Liver (tissue), 9 donors: Measurements from ENCODE around the gene HPS1. TPM values are rescaled to one million over a fixed set of nuclear protein-coding genes. Genes with fewer than 3 reads are reported as not detected.

ENCODE experiments used
- DNase-seq: peaks from one replicate; pipeline ENCODE4 v3.0.0-alpha.2; 2017; ENCODE audit warnings: low spot score
- H3K27ac ChIP-seq, 2 donors: one replicate each; pipeline ENCODE4 v1.7.0; 2013; ENCODE audit warnings: inconsistent platforms in 2 of 2, low read length in 2 of 2, control low read depth in 1 of 2, low read depth in 1 of 2, mild to moderate bottlenecking in 1 of 2
- H3K27me3 ChIP-seq, 4 donors: one replicate each; pipeline versions ENCODE4 v1.6.1 to v1.7.0; 2013; ENCODE audit warnings: low read length in 3 of 4, inconsistent platforms in 1 of 4, mild to moderate bottlenecking in 1 of 4, moderate library complexity in 1 of 4; ENCODE audit not compliant: control insufficient read depth in 4 of 4, insufficient read depth in 4 of 4
- H3K36me3 ChIP-seq, 4 donors: one replicate each; pipeline versions ENCODE4 v1.6.1 to v1.7.0; 2013; ENCODE audit warnings: low read length in 3 of 4, mild to moderate bottlenecking in 3 of 4, low read depth in 1 of 4, moderate library complexity in 1 of 4; ENCODE audit not compliant: control insufficient read depth in 4 of 4, insufficient read depth in 3 of 4
- H3K4me1 ChIP-seq, 4 donors: one replicate each; pipeline versions ENCODE4 v1.6.1 to v1.7.0; 2013; ENCODE audit warnings: low read length in 3 of 4, mild to moderate bottlenecking in 3 of 4, moderate library complexity in 1 of 4; ENCODE audit not compliant: control insufficient read depth in 4 of 4, insufficient read depth in 4 of 4
- H3K4me3 ChIP-seq, 3 donors: one replicate each; pipeline versions ENCODE4 v1.6.1 to v1.7.0; 2013; ENCODE audit warnings: low read length in 3 of 3, control low read depth in 1 of 3, low read depth in 1 of 3, mild to moderate bottlenecking in 1 of 3
- H3K9ac ChIP-seq, 2 donors: one replicate each; pipeline ENCODE4 v1.7.0; 2013; ENCODE audit warnings: low read length in 2 of 2, mild to moderate bottlenecking in 2 of 2, moderate library complexity in 2 of 2, control low read depth in 1 of 2, low read depth in 1 of 2
- H3K9me3 ChIP-seq, 4 donors: one replicate each; pipeline versions ENCODE4 v1.6.1 to v1.7.0; 2013; ENCODE audit warnings: low read length in 3 of 4; ENCODE audit not compliant: control insufficient read depth in 4 of 4
- EGR1 ChIP-seq, 2 donors: IDR thresholded peaks; 2 replicates each; pipeline ENCODE4 v1.6.1; 2016 to 2018; ENCODE audit warnings: antibody characterized with exemption in 2 of 2, low read depth in 2 of 2
- FOXA1 ChIP-seq: IDR thresholded peaks from 2 replicates; pipeline ENCODE4 v1.6.1; 2016; ENCODE audit warnings: antibody characterized with exemption
- FOXA2 ChIP-seq: IDR thresholded peaks from 2 replicates; pipeline ENCODE4 v1.6.1; 2016; ENCODE audit warnings: antibody characterized with exemption
- GABPA ChIP-seq, 2 donors: IDR thresholded peaks in 1 of 2; conservative IDR thresholded peaks in 1 of 2; 2 replicates each; pipeline ENCODE4 v1.6.1; 2016; ENCODE audit warnings: antibody characterized with exemption in 2 of 2, mild to moderate bottlenecking in 1 of 2, moderate library complexity in 1 of 2
- HNF4A ChIP-seq, 2 donors: conservative IDR thresholded peaks; 2 replicates each; pipeline ENCODE4 v1.6.1; 2016; ENCODE audit warnings: antibody characterized with exemption in 2 of 2, mild to moderate bottlenecking in 2 of 2
- HNF4G ChIP-seq: IDR thresholded peaks from 2 replicates; pipeline ENCODE4 v1.6.1; 2016; ENCODE audit warnings: antibody characterized with exemption
- RAD21 ChIP-seq, 2 donors: IDR thresholded peaks; 2 replicates each; pipeline ENCODE4 v1.6.1; 2016; ENCODE audit warnings: antibody characterized with exemption in 2 of 2, mild to moderate bottlenecking in 2 of 2
- SP1 ChIP-seq: IDR thresholded peaks from 2 replicates; pipeline ENCODE4 v1.6.1; 2018; ENCODE audit warnings: antibody characterized with exemption, mild to moderate bottlenecking
- TAF1 ChIP-seq: conservative IDR thresholded peaks from 2 replicates; pipeline ENCODE4 v1.6.1; 2016; ENCODE audit warnings: antibody characterized with exemption, mild to moderate bottlenecking
- YY1 ChIP-seq: IDR thresholded peaks from 2 replicates; pipeline ENCODE4 v1.6.1; 2016; ENCODE audit warnings: antibody characterized with exemption, mild to moderate bottlenecking
- WGBS: extraction: QIAGEN DNeasy Blood & Tissue Kit; methylation state at CpG from one replicate; pipeline ENCODE4 v1.1.7; 2013; 5-methylcytosine and 5-hydroxymethylcytosine counted together
- polyA plus RNA-seq, 2 donors: library from polyadenylated mRNA; stranded (reverse) in 1 of 2; unstranded in 1 of 2; fragments of 200-250 nt in 1 of 2; fragments of >200 nt in 1 of 2; fragmentation: Nextera tagmentation in 1 of 2; extraction: Ambion mirVana in 1 of 2; gene quantifications; one replicate each; pipeline versions ENCODE4 v1.2.1 to v1.2.3, GENCODE V29; 2013 to 2015
- total RNA-seq, 2 donors: library from RNA; depleted of rRNA; stranded (reverse); fragments of >200 nt; gene quantifications; one replicate each; pipeline ENCODE4 v1.2.3, GENCODE V29; 2014
- TF ChIP-seq, protein P1 (sequence below): IDR thresholded peaks from 2 replicates; pipeline ENCODE4 v1.6.1; 2016; ENCODE audit warnings: antibody characterized with exemption
- TF ChIP-seq, protein P2 (sequence below): IDR thresholded peaks from 2 replicates; pipeline ENCODE4 v1.6.1; 2016; ENCODE audit warnings: antibody characterized with exemption
- TF ChIP-seq, protein P3 (sequence below): fragments of 150-350 bp; IDR thresholded peaks from 2 replicates; pipeline ENCODE4 v1.5.1; 2017; ENCODE audit warnings: improper control_type of control experiment, low read depth, low read length; ENCODE audit not compliant: missing input control
- TF ChIP-seq, protein P4 (sequence below): IDR thresholded peaks from 2 replicates; pipeline ENCODE4 v1.6.1; 2016; ENCODE audit warnings: antibody characterized with exemption, mild to moderate bottlenecking
- TF ChIP-seq, protein P5 (sequence below): IDR thresholded peaks from 2 replicates; pipeline ENCODE4 v1.6.1; 2016; ENCODE audit warnings: antibody characterized with exemption
- donor health status: healthy.
- donor health status: healthy.
- donor health status: healthy.
- donor health status: healthy.
- donor health status: healthy.

The HPS1 gene
- total and polyA plus RNA-seq, 4 donors: 19.9 to 56.7 (median 29.8) TPM

DNA sequence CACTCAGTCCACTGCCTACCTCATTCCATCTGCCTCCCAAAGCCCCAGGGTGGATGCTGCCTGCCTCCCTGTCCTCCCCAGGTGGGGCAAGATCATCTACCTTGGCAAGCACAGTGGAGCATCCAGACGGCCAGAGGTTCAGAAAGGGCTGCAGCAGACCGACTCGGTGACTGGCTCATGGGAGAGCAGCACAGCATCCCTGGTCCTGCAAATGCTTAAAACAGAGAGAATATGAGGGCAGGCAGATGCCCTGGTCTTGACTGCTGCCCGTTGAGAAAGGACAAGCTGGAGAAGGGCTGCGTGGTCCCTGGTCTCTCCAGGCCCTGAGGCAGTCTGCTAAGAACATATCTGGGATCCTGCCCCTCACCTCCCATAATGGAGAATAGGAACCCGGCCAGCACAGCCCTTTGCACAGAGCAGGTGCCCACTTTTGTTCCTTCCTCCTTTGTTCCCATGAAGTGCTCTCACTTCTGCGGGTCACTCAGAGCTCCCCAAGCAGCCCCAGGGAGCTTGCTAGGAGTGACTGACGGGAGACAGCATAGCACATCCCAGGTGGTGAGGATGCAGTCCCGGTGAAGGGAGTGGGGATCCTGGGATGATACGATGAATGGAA lies 1.4 kb downstream of the HPS1 start (continued):
- TF ChIP-seq, protein P1, sequence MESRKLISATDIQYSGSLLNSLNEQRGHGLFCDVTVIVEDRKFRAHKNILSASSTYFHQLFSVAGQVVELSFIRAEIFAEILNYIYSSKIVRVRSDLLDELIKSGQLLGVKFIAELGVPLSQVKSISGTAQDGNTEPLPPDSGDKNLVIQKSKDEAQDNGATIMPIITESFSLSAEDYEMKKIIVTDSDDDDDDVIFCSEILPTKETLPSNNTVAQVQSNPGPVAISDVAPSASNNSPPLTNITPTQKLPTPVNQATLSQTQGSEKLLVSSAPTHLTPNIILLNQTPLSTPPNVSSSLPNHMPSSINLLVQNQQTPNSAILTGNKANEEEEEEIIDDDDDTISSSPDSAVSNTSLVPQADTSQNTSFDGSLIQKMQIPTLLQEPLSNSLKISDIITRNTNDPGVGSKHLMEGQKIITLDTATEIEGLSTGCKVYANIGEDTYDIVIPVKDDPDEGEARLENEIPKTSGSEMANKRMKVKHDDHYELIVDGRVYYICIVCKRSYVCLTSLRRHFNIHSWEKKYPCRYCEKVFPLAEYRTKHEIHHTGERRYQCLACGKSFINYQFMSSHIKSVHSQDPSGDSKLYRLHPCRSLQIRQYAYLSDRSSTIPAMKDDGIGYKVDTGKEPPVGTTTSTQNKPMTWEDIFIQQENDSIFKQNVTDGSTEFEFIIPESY: no peak
- TF ChIP-seq GABPA (IDR thresholded peaks at IDR 0.05 in 1 of 2, conservative IDR thresholded peaks at IDR 0.05 in 1 of 2): no peak
- TF ChIP-seq, protein P2, sequence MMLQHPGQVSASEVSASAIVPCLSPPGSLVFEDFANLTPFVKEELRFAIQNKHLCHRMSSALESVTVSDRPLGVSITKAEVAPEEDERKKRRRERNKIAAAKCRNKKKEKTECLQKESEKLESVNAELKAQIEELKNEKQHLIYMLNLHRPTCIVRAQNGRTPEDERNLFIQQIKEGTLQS: no peak
- no peak for TF ChIP-seq SP1
- TF ChIP-seq RAD21 (IDR thresholded peaks at IDR 0.05): no peak
- no peak for TF ChIP-seq TAF1
- TF ChIP-seq, protein P3, sequence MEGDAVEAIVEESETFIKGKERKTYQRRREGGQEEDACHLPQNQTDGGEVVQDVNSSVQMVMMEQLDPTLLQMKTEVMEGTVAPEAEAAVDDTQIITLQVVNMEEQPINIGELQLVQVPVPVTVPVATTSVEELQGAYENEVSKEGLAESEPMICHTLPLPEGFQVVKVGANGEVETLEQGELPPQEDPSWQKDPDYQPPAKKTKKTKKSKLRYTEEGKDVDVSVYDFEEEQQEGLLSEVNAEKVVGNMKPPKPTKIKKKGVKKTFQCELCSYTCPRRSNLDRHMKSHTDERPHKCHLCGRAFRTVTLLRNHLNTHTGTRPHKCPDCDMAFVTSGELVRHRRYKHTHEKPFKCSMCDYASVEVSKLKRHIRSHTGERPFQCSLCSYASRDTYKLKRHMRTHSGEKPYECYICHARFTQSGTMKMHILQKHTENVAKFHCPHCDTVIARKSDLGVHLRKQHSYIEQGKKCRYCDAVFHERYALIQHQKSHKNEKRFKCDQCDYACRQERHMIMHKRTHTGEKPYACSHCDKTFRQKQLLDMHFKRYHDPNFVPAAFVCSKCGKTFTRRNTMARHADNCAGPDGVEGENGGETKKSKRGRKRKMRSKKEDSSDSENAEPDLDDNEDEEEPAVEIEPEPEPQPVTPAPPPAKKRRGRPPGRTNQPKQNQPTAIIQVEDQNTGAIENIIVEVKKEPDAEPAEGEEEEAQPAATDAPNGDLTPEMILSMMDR: no peak

DNA sequence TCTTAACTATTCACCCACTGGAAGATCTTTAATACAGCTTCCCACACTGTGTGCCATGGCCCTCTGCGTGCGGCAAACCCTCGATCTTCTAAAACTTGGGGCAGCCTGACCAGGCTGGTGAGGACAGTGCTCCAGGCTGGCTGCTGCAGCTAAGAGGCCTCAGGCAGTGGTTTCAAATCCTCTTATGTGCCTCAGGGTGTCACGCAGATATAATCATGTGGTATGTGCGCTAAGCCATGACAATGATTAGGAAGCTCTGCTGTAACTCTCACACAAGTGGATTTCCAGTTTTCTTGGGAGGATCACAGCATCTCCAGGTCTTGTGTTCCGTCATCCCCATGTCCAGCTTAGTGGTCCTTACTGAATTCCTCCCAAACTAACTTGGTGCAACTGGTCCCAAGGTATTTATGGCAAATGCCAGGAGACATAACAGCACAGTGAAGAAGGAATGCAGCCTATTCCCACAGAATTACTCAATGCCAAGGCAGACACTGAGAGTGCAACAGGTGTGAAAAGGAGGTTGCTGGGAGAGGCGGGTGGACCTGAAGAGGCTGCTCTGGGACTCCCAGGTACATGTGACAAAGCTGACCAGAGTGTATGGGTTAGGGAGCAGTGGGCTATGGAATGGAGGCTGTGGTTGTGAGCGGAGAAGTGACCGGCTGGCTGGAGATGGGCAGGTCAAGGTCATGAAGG lies 2.3 kb downstream of the HPS1 start:
- no peak overlapping the region for H3K4me3 ChIP-seq
- peaks cover 0 to 11% (median 3%) of the 10 kb centered on the region in 4 donors for H3K4me1 ChIP-seq
- no peak for TF ChIP-seq EGR1 (IDR thresholded peaks at IDR 0.05; ENCODE audit: low read depth in 2 of 2)
- TF ChIP-seq, protein P2: no peak
- TF ChIP-seq FOXA1: no peak
- TF ChIP-seq, protein P1: no peak
- TF ChIP-seq SP1: no peak
- DNase-seq: no peak
- peaks cover 0 to 26% (median 14%) of the 10 kb centered on the region in 4 donors for H3K36me3 ChIP-seq
- H3K9ac ChIP-seq: no peak overlapping the region
- H3K27ac ChIP-seq: no peak overlapping the region
- H3K9me3 ChIP-seq: no peaks in the 10 kb centered on the region
- no peaks in the 10 kb centered on the region for H3K27me3 ChIP-seq
- WGBS: 96% methylated on average over 9 of the region's 9 CpGs

DNA sequence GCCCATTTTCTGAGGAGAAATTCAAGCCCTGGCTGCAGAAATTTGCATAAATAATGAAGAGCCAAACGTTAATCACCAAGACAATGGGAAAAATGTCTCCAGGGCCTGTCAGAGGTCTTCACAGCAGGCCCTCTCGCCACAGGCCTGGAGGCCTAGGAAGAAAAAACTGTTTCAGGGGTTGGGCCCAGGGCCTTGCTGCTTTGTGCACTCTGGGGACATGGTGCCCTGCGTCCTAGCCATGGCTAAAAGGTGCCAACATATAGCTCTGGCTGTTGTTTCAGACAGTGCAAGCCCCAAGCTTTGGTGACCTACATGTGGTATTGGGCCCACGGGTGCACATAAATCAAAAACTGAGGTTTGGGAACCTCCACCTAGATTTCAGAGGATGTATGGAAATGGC lies 8.0 kb downstream of the HPS1 start:
- Histone ChIP-seq H3K27ac (no peak overlapping the region), H3K4me3 (no peak overlapping the region), H3K9ac (no peak overlapping the region), H3K27me3 (no peaks in the 10 kb centered on the region), H3K4me1 (no peaks in the 10 kb centered on the region), H3K36me3 (peaks cover 16 to 37% (median 34%) of the 10 kb centered on the region in 4 donors), H3K9me3 (no peaks in the 10 kb centered on the region)
- WGBS: 94% methylated on average over 4 of the region's 4 CpGs
- DNase-seq: no peak
- TF ChIP-seq HNF4A (conservative IDR thresholded peaks at IDR 0.05) (no peak), TAF1 (no peak), HNF4G (no peak), FOXA1 (no peak), YY1 (no peak), FOXA2 (no peak), GABPA (IDR thresholded peaks at IDR 0.05 in 1 of 2, conservative IDR thresholded peaks at IDR 0.05 in 1 of 2) (no peak)
- TF ChIP-seq, protein P4, sequence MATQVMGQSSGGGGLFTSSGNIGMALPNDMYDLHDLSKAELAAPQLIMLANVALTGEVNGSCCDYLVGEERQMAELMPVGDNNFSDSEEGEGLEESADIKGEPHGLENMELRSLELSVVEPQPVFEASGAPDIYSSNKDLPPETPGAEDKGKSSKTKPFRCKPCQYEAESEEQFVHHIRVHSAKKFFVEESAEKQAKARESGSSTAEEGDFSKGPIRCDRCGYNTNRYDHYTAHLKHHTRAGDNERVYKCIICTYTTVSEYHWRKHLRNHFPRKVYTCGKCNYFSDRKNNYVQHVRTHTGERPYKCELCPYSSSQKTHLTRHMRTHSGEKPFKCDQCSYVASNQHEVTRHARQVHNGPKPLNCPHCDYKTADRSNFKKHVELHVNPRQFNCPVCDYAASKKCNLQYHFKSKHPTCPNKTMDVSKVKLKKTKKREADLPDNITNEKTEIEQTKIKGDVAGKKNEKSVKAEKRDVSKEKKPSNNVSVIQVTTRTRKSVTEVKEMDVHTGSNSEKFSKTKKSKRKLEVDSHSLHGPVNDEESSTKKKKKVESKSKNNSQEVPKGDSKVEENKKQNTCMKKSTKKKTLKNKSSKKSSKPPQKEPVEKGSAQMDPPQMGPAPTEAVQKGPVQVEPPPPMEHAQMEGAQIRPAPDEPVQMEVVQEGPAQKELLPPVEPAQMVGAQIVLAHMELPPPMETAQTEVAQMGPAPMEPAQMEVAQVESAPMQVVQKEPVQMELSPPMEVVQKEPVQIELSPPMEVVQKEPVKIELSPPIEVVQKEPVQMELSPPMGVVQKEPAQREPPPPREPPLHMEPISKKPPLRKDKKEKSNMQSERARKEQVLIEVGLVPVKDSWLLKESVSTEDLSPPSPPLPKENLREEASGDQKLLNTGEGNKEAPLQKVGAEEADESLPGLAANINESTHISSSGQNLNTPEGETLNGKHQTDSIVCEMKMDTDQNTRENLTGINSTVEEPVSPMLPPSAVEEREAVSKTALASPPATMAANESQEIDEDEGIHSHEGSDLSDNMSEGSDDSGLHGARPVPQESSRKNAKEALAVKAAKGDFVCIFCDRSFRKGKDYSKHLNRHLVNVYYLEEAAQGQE: no peak
- TF ChIP-seq, protein P5, sequence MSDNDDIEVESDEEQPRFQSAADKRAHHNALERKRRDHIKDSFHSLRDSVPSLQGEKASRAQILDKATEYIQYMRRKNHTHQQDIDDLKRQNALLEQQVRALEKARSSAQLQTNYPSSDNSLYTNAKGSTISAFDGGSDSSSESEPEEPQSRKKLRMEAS: no peak
- TF ChIP-seq, protein P1: no peak
